Right forelimb (tissue), 1 donor: ENCODE measurements around the gene SMURF2.

ENCODE experiments used
- DNase-seq: peaks from one replicate; pipeline ENCODE4 v3.0.0-alpha.2; 2018

The SMURF2 gene

GRCh38 chr17:64533784-64534183, 128.3 kb downstream of the SMURF2 start:
- DNase-seq: no peak

GRCh38 chr17:64532409-64532808, 129.7 kb downstream of the SMURF2 start:
- no peak for DNase-seq

- DNase-seq: no peak
Observed at GRCh38 chr17:64531955-64532371, 130.1 kb downstream of the SMURF2 start.

- no peak for DNase-seq
Observed at GRCh38 chr17:64529221-64529620, 132.9 kb downstream of the SMURF2 start.

GRCh38 chr17:64527914-64528313, 134.2 kb downstream of the SMURF2 start:
- no peak for DNase-seq

GRCh38 chr17:64520359-64520758, 141.7 kb downstream of the SMURF2 start:
- no peak for DNase-seq

GRCh38 chr17:64519601-64520000, 142.5 kb downstream of the SMURF2 start:
- no peak for DNase-seq

GRCh38 chr17:64515829-64516228, 146.3 kb downstream of the SMURF2 start:
- no peak for DNase-seq

GRCh38 chr17:64515419-64515818, 146.7 kb downstream of the SMURF2 start:
- no peak for DNase-seq

- DNase-seq: no peak
Observed at GRCh38 chr17:64509179-64509578, 152.9 kb downstream of the SMURF2 start.

GRCh38 chr17:64508683-64509082, 153.4 kb downstream of the SMURF2 start:
- DNase-seq: no peak

GRCh38 chr17:64507413-64507782, 154.7 kb downstream of the SMURF2 start:
- DNase-seq: peak; percentile 70

- DNase-seq: no peak
Observed at GRCh38 chr17:64506576-64507412, 155.3 kb downstream of the SMURF2 start, which contains the start of gene CEP95. Gene CEP95 (plus strand): TSS chr17:64506977. CDS start chr17:64507098, 121 bp downstream.

- peak; percentile 98 for DNase-seq
Observed at GRCh38 chr17:64506201-64506575, 155.9 kb downstream of the SMURF2 start, which contains the start of gene DDX5. Gene DDX5 (minus strand): TSS chr17:64506289. CDS start chr17:64506119, 170 bp downstream.

GRCh38 chr17:64505340-64506200, 156.5 kb downstream of the SMURF2 start:
- DNase-seq: peak; percentile 95

- DNase-seq: no peak
Observed at GRCh38 chr17:64504769-64505339, 157.3 kb downstream of the SMURF2 start.

GRCh38 chr17:64503821-64504768, 158.0 kb downstream of the SMURF2 start:
- no peak for DNase-seq

GRCh38 chr17:64503341-64503740, 158.8 kb downstream of the SMURF2 start:
- no peak for DNase-seq

- no peak for DNase-seq
Observed at GRCh38 chr17:64502809-64503208, 159.3 kb downstream of the SMURF2 start.

GRCh38 chr17:64502021-64502420, 160.1 kb downstream of the SMURF2 start:
- no peak for DNase-seq

- no peak for DNase-seq
Observed at GRCh38 chr17:64500862-64501765, 161.0 kb downstream of the SMURF2 start.
